Fibroblast of mammary gland (primary cell): ENCODE data around the gene MARCHF3.
"Not testable (repeated sequence)": the region's sequence is repeated elsewhere in the genome, so short reads cannot be mapped to it uniquely, and the experiment has no call there.

ENCODE experiments used
- DNase-seq: peaks from one replicate; pipeline ENCODE4 v3.0.0-alpha.2; 2010; ENCODE audit warnings: low read depth
- H3K4me3 ChIP-seq: 2 replicates; pipeline ENCODE4 v1.5.1; 2011; ENCODE audit warnings: low read depth, mild to moderate bottlenecking, low read length, moderate library complexity; ENCODE audit not compliant: control insufficient read depth
- TF ChIP-seq, protein P1 (sequence below): conservative IDR thresholded peaks from 2 replicates; pipeline ENCODE4 v1.5.1; 2011; ENCODE audit warnings: low read depth, low read length, inconsistent platforms; ENCODE audit not compliant: control insufficient read depth, insufficient read depth

Gene MARCHF3

DNA sequence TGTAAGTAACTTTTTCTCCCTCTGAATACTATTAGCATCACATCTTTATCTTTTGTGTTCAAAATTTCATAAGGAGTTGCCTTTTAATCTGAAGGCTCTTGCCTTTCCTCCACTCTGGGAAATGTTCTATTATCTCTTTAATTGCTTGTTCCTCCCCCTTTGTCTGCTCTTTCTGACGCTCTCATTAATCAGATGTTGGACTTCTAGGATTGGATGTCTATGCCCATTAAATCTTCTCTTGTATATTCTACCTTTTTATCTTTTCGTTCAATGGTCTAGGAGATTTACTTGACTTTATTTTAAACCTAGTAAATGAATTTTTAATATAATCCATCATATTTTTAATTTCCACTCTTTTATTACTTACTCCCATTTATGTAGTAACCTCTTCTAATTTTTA, 76.7 kb downstream of the MARCHF3 start:
- TF ChIP-seq, protein P1, sequence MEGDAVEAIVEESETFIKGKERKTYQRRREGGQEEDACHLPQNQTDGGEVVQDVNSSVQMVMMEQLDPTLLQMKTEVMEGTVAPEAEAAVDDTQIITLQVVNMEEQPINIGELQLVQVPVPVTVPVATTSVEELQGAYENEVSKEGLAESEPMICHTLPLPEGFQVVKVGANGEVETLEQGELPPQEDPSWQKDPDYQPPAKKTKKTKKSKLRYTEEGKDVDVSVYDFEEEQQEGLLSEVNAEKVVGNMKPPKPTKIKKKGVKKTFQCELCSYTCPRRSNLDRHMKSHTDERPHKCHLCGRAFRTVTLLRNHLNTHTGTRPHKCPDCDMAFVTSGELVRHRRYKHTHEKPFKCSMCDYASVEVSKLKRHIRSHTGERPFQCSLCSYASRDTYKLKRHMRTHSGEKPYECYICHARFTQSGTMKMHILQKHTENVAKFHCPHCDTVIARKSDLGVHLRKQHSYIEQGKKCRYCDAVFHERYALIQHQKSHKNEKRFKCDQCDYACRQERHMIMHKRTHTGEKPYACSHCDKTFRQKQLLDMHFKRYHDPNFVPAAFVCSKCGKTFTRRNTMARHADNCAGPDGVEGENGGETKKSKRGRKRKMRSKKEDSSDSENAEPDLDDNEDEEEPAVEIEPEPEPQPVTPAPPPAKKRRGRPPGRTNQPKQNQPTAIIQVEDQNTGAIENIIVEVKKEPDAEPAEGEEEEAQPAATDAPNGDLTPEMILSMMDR: no peak
- no peak for DNase-seq
- H3K4me3 ChIP-seq: no peak overlapping the region

DNA sequence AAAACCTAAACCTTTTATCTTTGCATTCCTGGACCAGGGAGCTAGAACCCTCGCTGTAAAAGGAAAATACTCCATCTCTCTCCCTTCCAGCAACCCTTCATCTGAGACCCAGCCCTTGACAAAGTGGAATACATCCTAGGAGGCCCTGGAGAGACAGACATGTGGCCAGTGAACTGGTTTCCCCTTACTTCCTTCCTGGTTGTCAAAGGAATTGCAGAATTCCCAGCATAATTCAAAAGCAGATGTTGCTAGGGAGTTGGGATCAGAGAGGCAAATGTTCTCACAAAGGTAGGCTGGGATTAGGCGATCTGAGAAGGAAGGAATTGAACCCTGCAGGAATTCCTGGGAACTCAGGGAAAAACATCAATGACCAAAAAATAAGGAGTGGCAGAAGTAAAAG, 80.9 kb downstream of the MARCHF3 start:
- no peak for DNase-seq

DNA sequence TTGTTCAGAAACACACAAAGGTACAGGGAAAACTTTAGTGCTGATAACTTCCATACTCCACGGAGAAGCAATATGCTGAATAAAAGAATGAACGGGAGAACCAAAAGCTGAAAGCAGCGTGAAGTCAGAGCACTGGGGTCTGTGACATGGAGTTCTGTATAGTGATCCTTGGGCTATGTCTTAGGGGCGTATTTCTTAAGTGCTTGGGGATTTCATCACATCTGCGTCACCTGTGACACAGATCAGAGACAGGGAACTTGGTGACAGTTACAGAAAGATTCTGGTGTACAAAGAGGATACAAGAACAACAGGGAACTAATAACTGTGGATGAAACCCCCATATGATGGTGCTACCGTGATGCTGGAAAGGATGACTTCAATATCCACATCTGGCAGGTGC, 81.9 kb downstream of the MARCHF3 start:
- DNase-seq: no peak
- H3K4me3 ChIP-seq: no peak overlapping the region
- TF ChIP-seq, protein P1: no peak

More for the DNA sequence above, 80.9 kb downstream of the MARCHF3 start:
- TF ChIP-seq, protein P1: no peak
- no peak overlapping the region for H3K4me3 ChIP-seq

DNA sequence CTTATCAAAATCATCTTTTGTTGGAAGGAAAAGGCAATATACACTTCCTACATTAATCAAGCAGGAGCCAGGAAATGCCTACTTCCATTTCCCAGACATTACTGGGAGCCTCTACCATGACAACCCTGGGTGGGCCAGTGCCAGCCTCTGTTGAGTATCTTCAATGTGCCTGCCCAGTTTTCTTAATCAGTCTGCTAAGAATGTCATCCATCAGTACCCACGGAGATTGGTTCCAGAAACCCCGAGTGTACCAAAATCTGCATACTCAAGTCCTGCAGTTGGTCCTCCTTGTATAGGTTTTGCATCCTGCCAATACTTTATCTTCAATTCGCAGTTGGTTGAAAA, 82.4 kb downstream of the MARCHF3 start:
- H3K4me3 ChIP-seq: no peak overlapping the region
- DNase-seq: no peak
- TF ChIP-seq, protein P1: no peak

DNA sequence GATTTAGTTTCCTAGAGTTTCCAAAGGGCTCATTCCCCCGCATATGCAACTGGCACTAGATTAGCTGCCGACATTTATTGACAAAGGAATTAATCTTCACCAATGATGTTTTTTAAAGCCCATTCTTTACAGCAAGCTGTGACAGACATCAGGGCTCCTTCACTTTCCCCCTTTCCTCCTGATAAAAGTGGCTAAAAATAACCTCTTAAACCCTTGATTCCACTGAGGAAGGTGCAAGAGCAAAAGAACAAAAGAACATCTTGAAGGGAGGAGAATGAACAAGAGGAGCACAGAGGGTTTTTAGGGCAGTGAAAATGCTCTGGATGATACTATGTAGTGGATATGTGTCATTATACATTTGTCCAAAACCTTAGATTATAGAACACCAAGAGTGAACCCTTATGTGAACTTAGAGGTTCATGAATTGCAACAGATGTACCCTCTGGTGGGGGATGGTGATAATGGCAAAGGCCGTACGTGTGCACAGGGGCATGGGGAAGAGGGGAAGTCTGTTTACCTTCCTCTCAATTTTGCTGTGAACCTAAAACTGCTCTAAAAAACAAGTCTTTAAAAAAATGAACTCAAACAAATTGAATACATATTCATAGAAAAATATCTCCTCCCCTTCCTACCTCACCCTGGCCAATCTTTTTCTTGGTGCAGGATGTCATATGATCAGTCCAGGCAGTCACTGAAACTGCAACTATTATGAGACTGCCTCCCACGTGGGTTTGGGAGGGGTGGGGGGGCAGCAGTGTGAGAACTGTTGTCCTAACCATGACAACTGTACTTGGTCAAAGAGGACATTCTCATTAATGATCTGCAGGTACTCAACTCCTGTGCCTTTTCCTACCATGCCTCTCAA, 83.0 kb downstream of the MARCHF3 start:
- TF ChIP-seq, protein P1: no peak
- no peak for DNase-seq
- H3K4me3 ChIP-seq: no peak overlapping the region

DNA sequence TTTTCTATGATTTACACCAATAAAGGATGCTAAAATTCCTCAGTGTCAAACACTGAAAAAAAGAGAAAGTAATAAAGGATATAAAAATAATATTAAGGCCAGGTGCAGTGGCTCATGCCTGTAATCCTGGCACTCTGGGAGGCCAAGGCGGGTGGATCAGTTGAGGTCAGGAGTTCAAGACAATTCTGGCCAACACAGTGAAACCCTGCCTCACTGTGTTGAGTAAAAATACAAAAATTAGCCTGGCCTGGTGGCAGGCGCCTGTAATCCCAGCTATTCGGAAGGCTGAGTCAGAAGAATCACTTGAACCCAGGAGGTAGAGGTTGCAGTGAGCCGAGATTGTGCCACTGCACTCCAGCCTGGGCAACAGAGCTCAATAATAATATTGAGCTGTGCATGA, 87.5 kb downstream of the MARCHF3 start:
- not testable (repeated sequence) for H3K4me3 ChIP-seq
- DNase-seq: peak; percentile 18

- no peak overlapping the region for H3K4me3 ChIP-seq
- DNase-seq: no peak
- TF ChIP-seq, protein P1: no peak
These were observed 89.0 kb downstream of the MARCHF3 start for GRCh38 chr5:126941403-126941802.
